Stimulated activated CD4-positive, alpha-beta T cell treated with anti-CD3 and anti-CD28 coated beads, Interleukin-1b, Interleukin-23, amount 100 ng/mL, for 1 hour (primary cell): ENCODE results near the gene DNM2.
"Not testable (repeated sequence)": the region's sequence is repeated elsewhere in the genome, so short reads cannot be mapped to it uniquely, and the experiment has no call there.

ENCODE experiments used
- DNase-seq, 2 donors: peaks; one replicate each; pipeline ENCODE4 v3.0.0-alpha.2; 2020; ENCODE audit warnings: low read depth in 2 of 2

Gene DNM2

DNA sequence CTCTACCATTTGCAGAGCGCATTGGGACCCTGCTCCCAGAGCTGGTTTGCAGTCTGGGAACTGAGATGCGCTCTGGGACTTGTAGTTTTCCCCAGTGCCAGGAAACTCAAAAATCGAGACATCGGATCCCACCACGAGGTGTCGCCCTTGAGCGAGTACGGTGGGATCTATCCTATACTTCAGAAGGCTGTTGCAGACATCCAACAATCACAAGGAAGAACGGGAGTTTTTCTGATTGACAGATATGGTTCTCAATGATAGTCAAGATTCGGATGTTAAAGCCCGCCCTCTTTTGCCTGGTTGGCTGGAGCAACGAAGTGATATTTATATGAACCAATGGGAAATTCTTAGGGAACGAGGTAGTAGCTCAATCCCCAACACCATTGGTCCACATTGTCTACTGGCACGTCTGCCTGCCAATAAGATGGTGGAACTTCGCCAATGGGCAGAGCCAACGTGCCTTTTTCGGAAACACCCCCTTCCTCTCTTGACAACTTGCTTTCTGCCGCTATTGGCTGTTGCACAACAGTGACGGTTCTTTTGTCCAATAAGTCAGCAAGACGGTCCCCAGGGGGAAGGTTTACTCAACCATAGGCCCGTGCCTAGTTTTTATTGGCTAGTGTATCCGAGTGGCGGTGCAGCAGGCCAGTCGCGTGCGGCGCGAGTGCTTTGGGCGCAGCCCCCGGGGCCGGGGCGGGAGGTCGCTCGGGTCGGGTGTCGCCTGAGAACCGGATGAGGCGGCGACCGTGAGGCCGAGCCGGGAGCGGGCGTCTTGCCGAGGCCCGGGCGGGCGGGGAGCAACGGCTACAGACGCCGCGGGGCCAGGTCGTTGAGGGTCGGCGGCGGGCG is at the start of gene DNM2:
Gene DNM2 (plus strand): TSS at position 724 of the 849 bp plus-strand sequence. CDS start 164 bp downstream, outside the sequence.
- DNase-seq, result peak; percentile 93 to 95

DNA sequence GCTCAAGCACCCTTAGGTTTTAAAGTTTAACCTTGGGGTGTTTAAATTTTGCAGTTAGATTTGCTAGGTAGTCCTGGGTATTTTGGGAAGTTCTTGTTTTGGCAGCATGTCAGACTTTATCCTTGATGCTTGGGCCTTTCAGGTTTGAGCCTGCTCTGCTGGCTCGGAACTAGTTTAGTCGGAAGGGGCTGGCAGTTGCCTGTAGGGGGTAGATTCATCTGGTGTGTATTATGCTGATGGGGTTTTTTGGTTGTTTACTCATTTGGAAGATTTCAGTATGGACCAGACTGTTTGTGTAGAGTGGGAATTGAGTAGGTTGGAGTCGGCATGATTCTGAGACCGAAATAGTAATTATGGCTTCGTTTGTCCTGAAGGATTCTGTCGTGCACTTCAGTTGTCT is 48.6 kb upstream of the DNM2 start:
- no peak for DNase-seq

GRCh38 chr19:10670182-10670581 is 47.7 kb upstream of the DNM2 start:
- no peak for DNase-seq

DNA sequence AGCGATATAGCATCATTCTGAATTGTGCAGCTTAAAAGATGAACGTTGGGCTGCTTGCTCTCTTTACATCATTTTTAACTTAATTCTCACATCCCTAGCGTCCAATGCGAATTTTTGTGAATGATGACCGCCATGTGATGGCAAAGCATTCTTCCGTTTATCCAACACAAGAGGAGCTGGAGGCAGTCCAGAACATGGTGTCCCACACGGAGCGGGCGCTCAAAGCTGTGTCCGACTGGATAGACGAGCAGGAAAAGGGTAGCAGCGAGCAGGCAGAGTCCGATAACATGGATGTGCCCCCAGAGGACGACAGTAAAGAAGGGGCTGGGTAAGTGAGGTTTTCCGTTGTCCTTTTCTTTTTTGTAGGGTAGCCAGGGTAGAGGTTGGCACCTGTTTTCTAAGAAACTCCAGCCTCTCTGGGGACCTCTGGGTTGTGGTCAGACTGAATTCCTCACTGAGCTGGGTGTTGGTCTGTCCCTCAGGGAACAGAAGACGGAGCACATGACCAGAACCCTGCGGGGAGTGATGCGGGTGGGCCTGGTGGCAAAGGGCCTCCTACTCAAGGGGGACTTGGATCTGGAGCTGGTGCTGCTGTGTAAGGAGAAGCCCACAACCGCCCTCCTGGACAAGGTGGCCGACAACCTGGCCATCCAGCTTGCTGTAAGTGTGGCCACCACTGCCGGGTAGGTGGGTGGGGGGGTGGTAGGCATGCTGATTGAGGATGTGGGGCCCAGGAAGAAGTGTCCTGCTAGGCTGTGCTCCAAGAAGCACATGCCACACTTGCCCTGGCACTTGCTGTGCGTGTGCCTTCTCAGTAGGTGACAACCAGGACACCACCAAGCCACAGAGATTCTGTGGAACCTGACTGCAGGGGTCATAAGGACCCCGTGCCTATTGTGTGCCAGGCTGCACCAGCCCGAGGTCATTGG is 46.7 kb upstream of the DNM2 start:
- DNase-seq, result no peak

DNA sequence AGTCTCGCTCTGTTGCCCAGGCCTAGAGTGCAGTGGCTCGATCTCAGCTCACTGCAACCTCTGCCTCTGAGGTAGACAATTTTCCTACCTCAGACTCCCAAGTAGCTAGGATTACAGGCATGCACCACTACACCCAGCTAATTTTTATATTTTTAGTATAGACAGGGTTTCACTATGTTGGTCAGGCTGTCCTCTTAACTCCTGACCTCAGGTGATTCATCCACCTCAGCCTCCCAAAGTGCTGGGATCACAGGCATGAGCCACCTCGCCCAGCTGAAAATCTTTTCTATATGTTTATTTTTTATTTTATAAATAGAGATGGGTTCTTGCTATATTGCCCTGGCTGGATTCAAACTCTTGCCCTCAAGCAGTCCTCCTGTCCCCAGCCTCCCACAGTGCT is 46.0 kb upstream of the DNM2 start:
- not testable (repeated sequence) for DNase-seq

DNA sequence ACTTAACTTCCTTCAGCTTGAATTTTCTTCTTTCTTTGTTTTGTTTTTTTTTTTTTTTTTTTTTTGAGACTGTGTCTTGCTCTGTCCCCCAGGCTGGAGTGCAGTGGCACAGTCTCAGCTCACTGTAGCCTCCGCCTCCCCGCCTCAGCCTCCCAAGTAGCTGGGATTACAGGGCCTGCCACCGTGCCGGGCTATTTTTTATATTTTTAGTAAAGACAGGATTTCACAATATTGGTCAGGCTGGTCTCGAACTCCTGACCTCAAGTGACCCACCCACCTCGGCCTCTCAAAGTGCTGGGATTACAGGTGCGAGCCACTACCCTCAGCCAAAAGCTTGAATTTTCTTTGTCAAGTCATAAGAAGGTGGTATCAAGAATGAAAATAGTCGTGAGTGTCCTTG is 42.7 kb upstream of the DNM2 start:
- DNase-seq, result not testable (repeated sequence)

- no peak for DNase-seq
These were observed 40.1 kb upstream of the DNM2 start for GRCh38 chr19:10677751-10678150.

GRCh38 chr19:10678813-10679212 is 39.1 kb upstream of the DNM2 start:
- DNase-seq, result no peak

DNA sequence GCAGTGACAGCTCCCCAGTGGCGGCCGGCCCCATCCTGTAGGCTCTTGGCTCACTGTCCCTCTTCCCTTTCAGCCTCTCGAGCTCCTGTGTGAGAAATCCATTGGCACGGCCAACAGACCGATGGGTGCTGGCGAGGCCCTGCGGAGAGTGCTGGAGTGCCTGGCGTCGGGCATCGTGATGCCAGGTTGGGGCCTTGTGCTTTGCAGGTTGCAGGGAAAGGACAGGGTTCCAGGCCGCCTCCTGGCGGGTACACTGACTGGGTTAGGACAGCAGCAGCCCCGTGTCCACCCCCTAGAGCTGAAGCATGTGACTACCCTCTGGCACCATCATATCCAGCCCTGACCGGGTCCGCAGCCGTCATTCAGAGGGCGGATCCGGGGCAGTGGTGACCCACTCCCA is 38.1 kb upstream of the DNM2 start:
- no peak for DNase-seq

DNA sequence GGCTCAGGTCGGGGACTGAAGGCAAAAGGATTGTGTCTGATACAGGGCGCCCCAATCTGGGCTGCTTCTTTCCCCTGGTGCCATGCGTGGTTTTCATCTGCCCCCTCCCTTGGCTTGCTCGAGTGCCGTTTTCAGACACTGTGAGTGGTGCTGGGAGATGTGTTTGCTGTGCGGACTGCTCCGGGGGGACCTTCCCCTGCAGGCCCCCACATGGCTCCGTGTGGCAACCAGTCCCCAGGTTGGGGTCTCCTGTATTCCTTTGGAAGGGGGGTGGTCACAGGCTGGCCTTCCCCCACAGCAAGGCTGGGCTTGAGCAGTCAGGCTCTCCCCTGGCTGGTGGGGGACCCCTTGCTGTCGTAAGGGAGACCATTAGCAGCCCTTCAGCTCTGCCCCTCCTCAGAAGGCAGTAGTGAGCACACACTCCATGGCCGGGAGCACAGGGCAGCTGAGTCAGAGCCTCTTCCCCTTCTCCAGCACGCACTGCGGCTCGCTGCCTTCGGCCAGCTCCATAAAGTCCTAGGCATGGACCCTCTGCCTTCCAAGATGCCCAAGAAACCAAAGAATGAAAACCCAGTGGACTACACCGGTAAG is 37.2 kb upstream of the DNM2 start:
- DNase-seq, result no peak

DNA sequence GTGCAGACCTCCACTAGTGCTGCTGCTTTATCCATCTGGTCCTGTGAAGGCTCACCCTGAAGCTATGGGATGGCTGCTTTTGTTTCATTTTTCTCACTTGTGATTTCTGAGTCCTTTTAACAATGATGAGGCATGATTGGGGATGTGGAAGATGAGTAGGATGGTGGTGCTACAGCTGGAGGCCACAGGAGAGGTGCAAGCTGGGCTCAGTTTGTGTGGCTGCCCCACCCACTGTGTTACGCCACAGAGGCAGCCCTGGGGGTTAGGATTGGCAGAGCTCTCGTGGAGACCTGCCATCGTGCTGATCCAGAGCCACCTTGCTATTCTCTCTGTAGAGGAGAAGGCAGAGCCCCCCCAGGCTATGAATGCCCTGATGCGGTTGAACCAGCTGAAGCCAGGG is 36.2 kb upstream of the DNM2 start:
- DNase-seq, result no peak

DNA sequence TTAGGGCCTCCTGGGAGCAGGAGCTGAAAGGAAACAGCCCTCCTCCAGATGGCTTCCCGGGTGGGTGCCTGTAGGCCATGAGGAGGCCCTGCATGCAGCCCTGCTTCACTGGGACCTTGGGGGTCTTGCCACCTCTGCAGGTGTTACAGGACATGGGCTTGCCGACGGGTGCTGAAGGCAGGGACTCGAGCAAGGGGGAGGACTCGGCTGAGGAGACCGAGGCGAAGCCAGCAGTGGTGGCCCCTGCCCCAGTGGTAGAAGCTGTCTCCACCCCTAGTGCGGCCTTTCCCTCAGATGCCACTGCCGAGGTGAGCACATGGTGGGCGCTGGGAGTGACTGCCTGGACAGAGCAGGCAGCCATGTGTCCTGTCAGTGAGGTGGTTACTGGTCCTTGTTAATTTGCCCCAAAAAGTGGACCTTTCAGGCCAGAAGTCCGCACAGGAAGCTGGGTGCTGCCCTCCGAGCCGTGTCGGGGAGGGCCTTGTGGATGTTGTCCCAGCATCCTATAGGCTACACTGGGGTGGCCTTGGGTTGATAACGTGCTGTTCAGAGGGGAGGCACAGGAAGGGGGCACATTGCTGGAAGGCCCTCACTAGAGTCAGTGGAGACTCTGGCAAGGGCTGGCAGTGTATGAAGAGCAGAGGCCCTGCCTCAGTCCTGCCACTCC is 35.3 kb upstream of the DNM2 start:
- DNase-seq, result no peak

DNA sequence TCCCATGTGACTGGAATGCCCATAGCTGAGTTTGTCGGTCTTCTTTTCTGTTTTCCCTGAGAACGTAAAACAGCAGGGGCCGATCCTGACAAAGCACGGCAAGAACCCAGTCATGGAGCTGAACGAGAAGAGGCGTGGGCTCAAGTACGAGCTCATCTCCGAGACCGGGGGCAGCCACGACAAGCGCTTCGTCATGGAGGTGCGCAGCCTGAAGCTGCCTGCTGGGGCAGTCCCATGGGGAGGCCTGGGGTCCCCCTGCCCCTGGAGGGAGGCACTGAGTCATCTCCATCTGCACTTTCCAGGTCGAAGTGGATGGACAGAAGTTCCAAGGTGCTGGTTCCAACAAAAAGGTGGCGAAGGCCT is 34.8 kb upstream of the DNM2 start:
- DNase-seq, result no peak

- no peak for DNase-seq
These were observed 34.3 kb upstream of the DNM2 start for GRCh38 chr19:10683582-10683981.

- no peak for DNase-seq
These were observed 32.7 kb upstream of the DNM2 start for GRCh38 chr19:10685210-10685609.

DNA sequence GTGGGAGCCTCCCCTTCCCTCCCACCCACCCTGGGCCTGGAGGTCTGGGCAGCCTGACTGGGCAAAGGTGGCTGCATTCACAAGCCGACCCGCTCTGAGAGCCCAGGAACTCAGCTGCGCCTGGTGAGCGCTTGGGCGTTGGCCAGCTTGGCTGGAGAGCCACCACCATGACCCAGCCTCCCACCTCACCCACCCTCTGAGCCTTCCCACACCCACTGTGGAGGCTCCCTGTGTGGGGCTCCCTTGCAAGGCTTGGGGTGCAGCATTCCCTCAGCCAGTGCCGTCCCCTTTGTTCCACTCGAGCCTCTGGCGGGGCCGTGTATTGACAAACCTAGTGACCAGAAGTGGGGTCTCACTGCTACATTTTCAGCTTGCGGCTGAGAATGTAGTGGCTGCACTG is 31.7 kb upstream of the DNM2 start:
- no peak for DNase-seq

GRCh38 chr19:10686661-10687517 is 31.0 kb upstream of the DNM2 start:
- DNase-seq, result no peak

DNA sequence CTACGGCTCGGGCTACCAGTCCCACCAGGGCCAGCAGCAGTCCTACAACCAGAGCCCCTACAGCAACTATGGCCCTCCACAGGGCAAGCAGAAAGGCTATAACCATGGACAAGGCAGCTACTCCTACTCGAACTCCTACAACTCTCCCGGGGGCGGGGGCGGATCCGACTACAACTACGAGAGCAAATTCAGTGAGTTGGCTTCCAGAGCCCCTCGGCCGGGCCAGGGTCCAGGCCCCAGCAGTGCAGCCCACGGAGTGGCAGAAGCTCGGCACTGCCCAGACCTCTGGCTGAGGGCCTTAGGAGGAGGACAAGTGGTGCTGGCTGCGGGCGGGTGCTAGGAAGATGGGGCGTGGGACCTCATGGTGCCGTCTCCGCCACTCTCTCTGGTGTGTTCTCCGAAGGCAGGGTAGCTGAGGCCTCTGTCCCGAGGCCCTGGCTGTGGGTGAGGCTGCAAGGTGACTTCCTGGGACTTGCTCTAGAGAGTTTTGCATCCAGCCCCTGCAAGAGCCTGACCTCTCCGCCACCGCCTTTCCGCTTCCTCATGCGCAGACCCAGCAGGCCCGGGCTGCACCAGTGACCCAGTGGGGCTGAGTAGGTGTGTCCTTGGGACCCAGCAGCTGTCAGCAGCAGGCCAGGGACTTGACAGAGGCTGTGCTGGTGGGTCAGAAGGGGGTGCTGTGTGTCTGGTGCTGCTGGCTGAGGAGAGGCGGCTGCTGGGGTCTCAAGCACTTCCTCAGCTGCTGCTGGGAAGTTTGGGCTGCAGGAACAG is 30.2 kb upstream of the DNM2 start:
- no peak for DNase-seq

DNA sequence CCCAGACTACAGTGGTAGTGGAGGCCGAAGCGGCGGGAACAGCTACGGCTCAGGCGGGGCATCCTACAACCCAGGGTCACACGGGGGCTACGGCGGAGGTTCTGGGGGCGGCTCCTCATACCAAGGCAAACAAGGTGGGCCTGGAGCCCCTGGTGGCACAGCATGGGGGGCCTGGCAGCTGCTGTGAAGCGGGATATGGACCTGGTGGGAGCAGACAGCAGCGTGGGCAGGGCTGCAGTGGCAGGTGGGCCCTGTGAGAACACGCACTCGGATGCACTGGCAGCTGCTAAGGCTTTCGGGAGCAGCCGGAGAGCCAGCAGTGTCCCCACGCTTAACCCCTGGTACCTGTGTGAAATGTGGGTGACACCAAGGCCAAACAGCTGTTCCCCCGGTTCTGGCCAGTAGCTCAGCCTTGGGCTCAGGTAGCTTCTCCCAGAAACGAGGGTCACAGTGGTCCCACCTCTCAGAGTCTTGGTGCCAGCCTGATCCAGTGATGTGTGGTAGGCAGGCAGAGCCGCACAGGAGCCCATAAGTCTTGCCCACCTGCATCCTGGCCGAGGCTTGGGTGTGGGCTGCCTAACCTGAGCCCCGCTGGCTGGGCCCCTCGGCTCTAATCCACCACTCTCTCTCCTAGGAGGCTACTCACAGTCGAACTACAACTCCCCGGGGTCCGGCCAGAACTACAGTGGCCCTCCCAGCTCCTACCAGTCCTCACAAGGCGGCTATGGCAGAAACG is 29.2 kb upstream of the DNM2 start:
- DNase-seq, result no peak
